Astrocyte (in vitro differentiated cells and primary cell): ENCODE measurements around the gene BICC1. TPM values are rescaled to one million over a fixed set of nuclear protein-coding genes. Genes with fewer than 3 reads are reported as not detected.
A peak's percentile ranks its signal among the peaks of the same experiment; 100 is the strongest.

Source experiments
- DNase-seq: peaks from one replicate; pipeline ENCODE4 v3.0.0-alpha.2; 2010; ENCODE audit warnings: low read depth
- FAIRE-seq: peaks from 2 replicates; lab custom pipeline; 2011; peaks lifted over from hg19 to GRCh38; lab: Jason Lieb, UNC
- H2AFZ ChIP-seq: 2 replicates; pipeline ENCODE4 v1.6.0; 2012; ENCODE audit warnings: low read depth, low read length, inconsistent platforms
- H3K27ac ChIP-seq: 2 replicates; pipeline ENCODE4 v1.5.1; 2011; ENCODE audit warnings: low read depth, low read length, inconsistent platforms
- H3K27me3 ChIP-seq: 2 replicates; pipeline ENCODE4 v1.6.0; 2011; ENCODE audit warnings: low read length, inconsistent platforms; ENCODE audit not compliant: insufficient read depth
- H3K36me3 ChIP-seq: 2 replicates; pipeline ENCODE4 v1.5.1; 2011; ENCODE audit warnings: low read length, inconsistent platforms; ENCODE audit not compliant: insufficient read depth
- H3K4me1 ChIP-seq: 2 replicates; pipeline ENCODE4 v1.5.1; 2011; ENCODE audit warnings: low read length, inconsistent platforms; ENCODE audit not compliant: insufficient read depth
- H3K4me2 ChIP-seq: 2 replicates; pipeline ENCODE4 v1.6.0; 2012; ENCODE audit warnings: low read length, inconsistent platforms
- H3K4me3 ChIP-seq: 2 replicates; pipeline ENCODE4 v1.5.1; 2011; ENCODE audit warnings: low read depth, mild to moderate bottlenecking, low read length, inconsistent platforms; ENCODE audit not compliant: insufficient read depth
- H3K79me2 ChIP-seq: 2 replicates; pipeline ENCODE4 v1.6.0; 2012; ENCODE audit warnings: mild to moderate bottlenecking, low read length, inconsistent platforms; ENCODE audit not compliant: insufficient read depth
- H3K9ac ChIP-seq: 2 replicates; pipeline ENCODE4 v1.6.0; 2012; ENCODE audit warnings: mild to moderate bottlenecking, low read length, inconsistent platforms
- H3K9me3 ChIP-seq: 2 replicates; pipeline ENCODE4 v1.5.1; 2012; ENCODE audit warnings: low read depth, mild to moderate bottlenecking, low read length, inconsistent platforms; ENCODE audit not compliant: insufficient read depth
- H4K20me1 ChIP-seq: 2 replicates; pipeline ENCODE4 v1.6.0; 2012; ENCODE audit warnings: low read length, inconsistent platforms; ENCODE audit not compliant: insufficient read depth
- H3K27ac Mint-ChIP-seq: one replicate; pipeline ENCODE4 v1.8.0; 2021; ENCODE audit warnings: mild to moderate bottlenecking, mixed read lengths; ENCODE audit not compliant: unreplicated experiment
- H3K27me3 Mint-ChIP-seq: one replicate; pipeline ENCODE4 v1.8.0; 2021; ENCODE audit warnings: low read depth, mixed read lengths; ENCODE audit not compliant: unreplicated experiment
- H3K36me3 Mint-ChIP-seq: one replicate; pipeline ENCODE4 v1.8.0; 2021; ENCODE audit warnings: low read depth, mixed read lengths; ENCODE audit not compliant: unreplicated experiment
- H3K4me1 Mint-ChIP-seq: one replicate; pipeline ENCODE4 v1.8.0; 2021; ENCODE audit warnings: low read depth, mixed read lengths; ENCODE audit not compliant: unreplicated experiment
- H3K4me3 Mint-ChIP-seq: one replicate; pipeline ENCODE4 v1.8.0; 2021; ENCODE audit warnings: mild to moderate bottlenecking, moderate library complexity, mixed read lengths; ENCODE audit not compliant: unreplicated experiment
- H3K9me3 Mint-ChIP-seq: one replicate; pipeline ENCODE4 v1.8.0; 2021; ENCODE audit warnings: mild to moderate bottlenecking, mixed read lengths; ENCODE audit not compliant: unreplicated experiment
- EZH2 ChIP-seq: IDR thresholded peaks from 2 replicates; pipeline ENCODE4 v1.6.1; 2012; ENCODE audit warnings: mild to moderate bottlenecking, low read length, inconsistent platforms; ENCODE audit not compliant: insufficient read depth
- total RNA-seq: library from RNA; stranded (reverse); gene quantifications from 2 replicates; pipeline ENCODE4 v1.2.1, GENCODE V29; 2021
- TF ChIP-seq, protein P1 (sequence below): IDR thresholded peaks from 2 replicates; pipeline ENCODE4 v1.5.1; 2011; ENCODE audit warnings: low read depth, mild to moderate bottlenecking, inconsistent platforms, low read length, moderate library complexity; ENCODE audit not compliant: insufficient read depth

Gene BICC1
- total RNA-seq, 1 donor from 2014 or later = 23.0 TPM

DNA sequence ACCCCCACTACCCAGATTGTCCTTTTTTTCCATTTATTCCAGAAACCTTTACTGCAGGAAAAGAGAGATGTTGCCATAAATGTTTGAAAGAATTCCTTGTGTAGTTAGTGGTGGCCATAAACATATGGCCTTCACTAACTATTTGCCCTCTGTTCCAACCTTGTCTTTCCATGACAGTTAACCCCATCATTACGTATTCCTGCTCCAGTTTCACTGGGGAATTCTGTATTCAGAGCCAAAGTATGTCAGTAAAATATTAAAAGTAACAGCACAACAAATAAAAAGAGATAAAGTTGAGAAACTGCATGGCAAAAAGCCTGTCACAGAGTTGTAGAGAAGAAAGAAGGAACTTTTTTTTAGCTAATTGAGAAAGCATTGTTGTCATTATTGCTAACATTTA, 261.3 kb downstream of the BICC1 start:
- no peaks in the 10 kb centered on the region for H3K36me3 ChIP-seq
- no peak overlapping the region for H3K27ac ChIP-seq
- H3K4me1 Mint-ChIP-seq = peaks cover 20% of the 10 kb centered on the region
- no peak overlapping the region for H3K9ac ChIP-seq
- DNase-seq (no peak), FAIRE-seq (no peak)
- no peak overlapping the region for H3K27ac Mint-ChIP-seq
- no peak overlapping the region for H3K4me3 ChIP-seq
- H3K36me3 Mint-ChIP-seq = no peaks in the 10 kb centered on the region
- peaks cover 24% of the 10 kb centered on the region for H4K20me1 ChIP-seq
- no peaks in the 10 kb centered on the region for H3K27me3 ChIP-seq
- H3K4me3 Mint-ChIP-seq = no peak overlapping the region
- H3K79me2 ChIP-seq = peaks cover 7% of the 10 kb centered on the region
- TF ChIP-seq, protein P1, sequence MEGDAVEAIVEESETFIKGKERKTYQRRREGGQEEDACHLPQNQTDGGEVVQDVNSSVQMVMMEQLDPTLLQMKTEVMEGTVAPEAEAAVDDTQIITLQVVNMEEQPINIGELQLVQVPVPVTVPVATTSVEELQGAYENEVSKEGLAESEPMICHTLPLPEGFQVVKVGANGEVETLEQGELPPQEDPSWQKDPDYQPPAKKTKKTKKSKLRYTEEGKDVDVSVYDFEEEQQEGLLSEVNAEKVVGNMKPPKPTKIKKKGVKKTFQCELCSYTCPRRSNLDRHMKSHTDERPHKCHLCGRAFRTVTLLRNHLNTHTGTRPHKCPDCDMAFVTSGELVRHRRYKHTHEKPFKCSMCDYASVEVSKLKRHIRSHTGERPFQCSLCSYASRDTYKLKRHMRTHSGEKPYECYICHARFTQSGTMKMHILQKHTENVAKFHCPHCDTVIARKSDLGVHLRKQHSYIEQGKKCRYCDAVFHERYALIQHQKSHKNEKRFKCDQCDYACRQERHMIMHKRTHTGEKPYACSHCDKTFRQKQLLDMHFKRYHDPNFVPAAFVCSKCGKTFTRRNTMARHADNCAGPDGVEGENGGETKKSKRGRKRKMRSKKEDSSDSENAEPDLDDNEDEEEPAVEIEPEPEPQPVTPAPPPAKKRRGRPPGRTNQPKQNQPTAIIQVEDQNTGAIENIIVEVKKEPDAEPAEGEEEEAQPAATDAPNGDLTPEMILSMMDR = no peak
- no peak for TF ChIP-seq EZH2
- H2AFZ ChIP-seq = no peak overlapping the region
- H3K27me3 Mint-ChIP-seq = no peaks in the 10 kb centered on the region
- H3K4me1 ChIP-seq = peaks cover 12% of the 10 kb centered on the region
- no peaks in the 10 kb centered on the region for H3K9me3 Mint-ChIP-seq
- H3K9me3 ChIP-seq = no peaks in the 10 kb centered on the region
- H3K4me2 ChIP-seq = no peak overlapping the region

DNA sequence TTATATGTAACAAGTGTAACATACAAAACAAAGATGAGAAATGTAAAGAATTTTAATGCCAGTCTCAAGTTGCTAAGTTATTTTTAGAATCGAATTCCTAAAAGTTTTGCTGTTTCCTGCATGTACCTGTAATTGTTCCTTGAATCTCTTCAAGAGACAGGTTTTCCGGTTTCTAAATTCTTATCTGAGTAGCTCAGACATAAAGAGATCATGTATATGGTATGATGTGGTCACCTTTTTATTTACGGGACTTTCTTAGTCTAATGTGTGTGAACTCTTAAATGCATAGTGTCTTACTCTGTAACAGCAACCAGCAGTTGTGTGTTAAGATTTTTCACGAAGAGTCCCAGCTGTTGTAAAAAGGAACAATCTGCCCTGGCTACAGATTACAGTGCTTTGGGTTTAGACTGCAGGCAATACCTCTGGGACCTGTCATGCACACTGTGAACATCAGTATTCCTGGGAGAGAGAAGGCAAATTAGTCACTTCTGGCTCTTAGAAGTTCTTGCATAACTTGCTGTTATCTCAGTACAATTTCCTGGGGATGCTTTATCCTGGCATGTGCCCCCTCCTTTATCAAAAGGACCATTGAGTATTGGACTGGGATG, 263.4 kb downstream of the BICC1 start:
- H4K20me1 ChIP-seq = peaks cover 27% of the 10 kb centered on the region
- FAIRE-seq (no peak), DNase-seq (peak; percentile 88)
- Mint-ChIP-seq H3K27ac (no peak overlapping the region), H3K27me3 (no peaks in the 10 kb centered on the region), H3K9me3 (no peaks in the 10 kb centered on the region), H3K36me3 (no peaks in the 10 kb centered on the region), H3K4me1 (peaks cover 28% of the 10 kb centered on the region), H3K4me3 (no peak overlapping the region)
- no peak overlapping the region for H3K4me3 ChIP-seq
- no peaks in the 10 kb centered on the region for H3K27me3 ChIP-seq
- H3K27ac ChIP-seq = peak overlapping the region; percentile 10
- H3K36me3 ChIP-seq = no peaks in the 10 kb centered on the region
- H2AFZ ChIP-seq = no peak overlapping the region
- peaks cover 9% of the 10 kb centered on the region for H3K79me2 ChIP-seq
- no peak for TF ChIP-seq EZH2
- peak overlapping the region; percentile 34 for H3K4me2 ChIP-seq
- H3K9me3 ChIP-seq = no peaks in the 10 kb centered on the region
- H3K4me1 ChIP-seq = peaks cover 12% of the 10 kb centered on the region
- H3K9ac ChIP-seq = no peak overlapping the region

DNA sequence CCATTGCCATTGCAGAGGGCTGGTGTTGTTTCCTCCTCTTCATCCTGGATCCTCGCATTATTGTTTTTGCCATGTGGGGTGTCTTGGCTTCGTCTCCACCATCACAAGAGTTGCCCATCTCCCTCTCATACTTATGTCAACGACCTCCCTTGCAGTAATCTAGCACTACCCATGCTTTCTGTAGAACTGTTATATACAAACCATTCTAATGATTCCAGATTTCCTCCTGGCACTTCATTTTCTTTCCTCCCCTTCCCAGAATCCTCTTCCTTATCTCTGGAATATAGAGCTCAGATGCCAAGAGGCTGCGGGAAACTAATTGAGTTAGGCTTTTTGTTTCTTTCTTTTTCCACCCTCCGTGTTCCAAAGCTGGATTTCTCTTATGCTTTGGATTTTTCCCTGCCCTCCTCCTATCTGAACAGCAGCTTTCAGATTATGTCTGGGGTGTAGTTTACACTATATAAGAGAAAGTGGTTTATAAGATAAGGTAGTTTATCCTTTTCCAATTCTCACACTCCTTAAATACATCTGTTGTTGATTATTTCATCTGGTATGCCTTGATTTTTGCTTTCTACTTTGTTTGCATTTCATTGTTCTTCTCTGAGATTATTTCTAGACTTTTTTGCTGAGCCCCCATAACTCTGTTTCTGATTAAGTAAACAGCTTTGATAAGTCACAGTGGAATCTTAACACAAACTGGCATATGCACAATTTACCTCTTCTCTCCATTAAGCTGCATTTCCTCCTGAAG, 264.1 kb downstream of the BICC1 start:
- Mint-ChIP-seq H3K27ac (no peak overlapping the region), H3K4me3 (no peak overlapping the region), H3K4me1 (peaks cover 25% of the 10 kb centered on the region), H3K9me3 (no peaks in the 10 kb centered on the region), H3K36me3 (no peaks in the 10 kb centered on the region), H3K27me3 (no peaks in the 10 kb centered on the region)
- FAIRE-seq (peak; percentile 87), DNase-seq (no peak)
- Histone ChIP-seq H4K20me1 (peaks cover 25% of the 10 kb centered on the region), H3K36me3 (no peaks in the 10 kb centered on the region), H2AFZ (no peak overlapping the region), H3K4me3 (no peak overlapping the region), H3K27ac (no peak overlapping the region), H3K79me2 (peaks cover 9% of the 10 kb centered on the region), H3K9me3 (no peaks in the 10 kb centered on the region), H3K4me1 (peaks cover 12% of the 10 kb centered on the region), H3K4me2 (peak overlapping the region; percentile 34), H3K9ac (no peak overlapping the region), H3K27me3 (no peaks in the 10 kb centered on the region)
- no peak for TF ChIP-seq EZH2
- TF ChIP-seq, protein P1 = no peak
